ENCODE results near the gene PATL2.

PATL2 gene

DNA sequence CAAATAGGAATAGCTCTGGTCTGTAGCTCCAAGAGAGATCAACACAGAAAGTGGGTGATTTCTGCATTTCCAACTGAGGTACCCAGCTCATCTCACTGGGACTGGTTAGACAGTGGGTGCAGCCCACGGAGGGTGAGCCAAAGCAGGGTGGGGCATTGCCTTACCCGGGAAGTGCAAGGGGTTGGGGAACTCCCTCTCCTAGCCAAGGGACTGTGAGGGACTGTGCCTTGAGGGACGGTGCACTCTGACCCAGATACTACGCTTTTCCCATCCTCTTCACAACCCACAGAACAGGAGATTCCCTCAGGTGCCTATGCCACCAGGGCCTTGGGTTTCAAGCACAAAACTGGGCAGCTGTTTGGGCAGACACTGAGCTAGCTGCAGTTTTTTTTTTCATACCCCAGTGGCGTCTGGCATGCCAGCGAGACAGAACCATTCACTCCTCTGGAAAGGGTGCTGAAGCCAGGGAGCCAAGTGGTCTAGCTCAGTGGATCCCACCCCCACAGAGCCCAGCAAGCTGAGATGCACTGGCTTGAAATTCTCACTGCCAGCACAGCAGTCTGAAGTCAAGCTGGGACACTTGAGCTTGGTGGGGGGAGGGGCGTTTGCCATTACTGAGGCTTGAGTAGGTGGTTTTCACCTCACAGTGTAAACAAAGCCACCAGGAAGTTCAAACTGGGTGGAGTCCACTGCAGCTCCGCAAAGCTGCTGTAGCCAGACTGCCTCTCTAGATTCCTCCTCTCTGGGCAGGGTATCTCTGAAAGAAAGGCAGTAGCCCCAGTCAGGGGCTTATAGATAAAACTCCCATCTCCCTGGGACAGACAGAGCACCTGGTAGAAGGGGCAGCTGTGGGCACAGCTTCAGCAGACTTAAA, 28.1 kb downstream of the PATL2 start:
- DNase-seq: peak; percentile 11

DNA sequence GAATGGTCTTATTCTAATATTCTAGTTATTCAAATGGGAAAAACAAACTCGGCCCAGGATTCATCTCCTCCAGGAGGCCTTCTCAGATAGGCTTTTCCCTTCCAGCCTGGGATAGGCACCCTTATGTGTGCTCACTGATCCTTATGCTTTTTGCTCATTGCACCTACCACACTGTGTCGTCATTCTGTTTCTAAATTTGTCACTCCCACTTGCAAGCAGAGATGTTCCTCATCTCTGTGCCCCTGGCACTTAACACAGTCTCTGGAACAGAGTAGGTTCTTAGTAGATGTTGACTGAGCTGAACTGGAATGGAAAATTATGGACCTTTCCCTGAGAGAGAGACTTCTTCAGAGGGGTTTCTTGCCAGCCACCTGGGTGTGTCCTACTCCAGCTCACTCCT, 28.9 kb downstream of the PATL2 start:
- DNase-seq: no peak

DNA sequence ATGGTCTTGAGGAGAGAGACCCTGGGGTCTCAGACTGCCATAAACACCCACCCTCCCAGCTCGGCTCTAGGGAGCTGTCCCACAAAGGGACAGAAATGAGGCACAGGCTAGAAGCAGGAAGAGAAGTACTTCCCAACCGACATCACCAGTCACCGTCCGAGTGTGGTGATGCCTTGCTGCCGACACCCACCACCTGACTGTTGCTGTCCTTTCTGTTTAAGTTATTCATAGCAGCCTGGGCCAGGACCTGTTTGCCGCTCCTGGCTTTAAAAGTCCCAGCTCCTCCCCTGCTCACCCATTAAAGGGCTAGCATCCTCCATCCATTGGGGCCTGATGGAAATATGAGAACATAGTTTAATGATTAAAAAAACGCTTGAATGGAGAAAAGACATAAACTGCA, 34.4 kb downstream of the PATL2 start:
- DNase-seq: no peak

DNA sequence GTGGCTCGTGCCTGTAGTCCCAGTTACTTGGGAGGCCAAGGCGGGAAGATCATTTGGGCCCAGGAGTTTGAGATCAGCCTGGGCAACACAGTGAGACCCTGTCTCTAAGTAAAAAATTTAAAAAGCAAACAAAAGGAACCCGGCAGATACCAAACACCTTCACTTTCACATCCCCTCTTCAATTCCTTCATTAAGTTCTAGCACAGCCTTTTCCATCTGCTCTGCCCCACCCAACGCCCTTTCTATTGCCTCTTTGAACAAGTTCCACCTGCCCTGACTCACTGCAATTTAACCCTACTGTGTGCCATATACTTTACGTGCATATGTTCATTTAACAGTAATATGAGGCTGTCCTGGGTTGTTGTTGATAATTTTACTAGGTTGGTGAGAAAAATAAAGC, 35.2 kb downstream of the PATL2 start:
- no peak for DNase-seq

DNA sequence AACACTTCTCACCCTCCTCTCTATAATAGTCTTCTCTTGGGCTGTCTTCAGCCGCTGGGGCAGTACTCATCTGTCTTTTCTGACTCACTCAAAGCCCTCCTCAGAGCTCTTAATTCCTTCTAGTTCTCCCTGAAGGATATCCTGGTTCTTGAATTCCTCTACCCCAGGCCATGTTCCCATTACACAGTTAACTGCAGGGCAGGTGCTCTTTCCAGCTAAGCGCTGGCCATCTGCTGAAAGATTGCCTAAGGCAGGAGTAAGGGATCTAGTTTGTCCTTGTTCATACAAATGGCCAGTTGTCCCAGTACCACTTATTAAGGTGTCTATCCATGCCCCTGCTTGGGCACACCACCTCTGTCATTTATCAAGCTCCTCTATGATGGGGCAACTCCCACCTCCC, 37.5 kb downstream of the PATL2 start:
- no peak for DNase-seq

DNA sequence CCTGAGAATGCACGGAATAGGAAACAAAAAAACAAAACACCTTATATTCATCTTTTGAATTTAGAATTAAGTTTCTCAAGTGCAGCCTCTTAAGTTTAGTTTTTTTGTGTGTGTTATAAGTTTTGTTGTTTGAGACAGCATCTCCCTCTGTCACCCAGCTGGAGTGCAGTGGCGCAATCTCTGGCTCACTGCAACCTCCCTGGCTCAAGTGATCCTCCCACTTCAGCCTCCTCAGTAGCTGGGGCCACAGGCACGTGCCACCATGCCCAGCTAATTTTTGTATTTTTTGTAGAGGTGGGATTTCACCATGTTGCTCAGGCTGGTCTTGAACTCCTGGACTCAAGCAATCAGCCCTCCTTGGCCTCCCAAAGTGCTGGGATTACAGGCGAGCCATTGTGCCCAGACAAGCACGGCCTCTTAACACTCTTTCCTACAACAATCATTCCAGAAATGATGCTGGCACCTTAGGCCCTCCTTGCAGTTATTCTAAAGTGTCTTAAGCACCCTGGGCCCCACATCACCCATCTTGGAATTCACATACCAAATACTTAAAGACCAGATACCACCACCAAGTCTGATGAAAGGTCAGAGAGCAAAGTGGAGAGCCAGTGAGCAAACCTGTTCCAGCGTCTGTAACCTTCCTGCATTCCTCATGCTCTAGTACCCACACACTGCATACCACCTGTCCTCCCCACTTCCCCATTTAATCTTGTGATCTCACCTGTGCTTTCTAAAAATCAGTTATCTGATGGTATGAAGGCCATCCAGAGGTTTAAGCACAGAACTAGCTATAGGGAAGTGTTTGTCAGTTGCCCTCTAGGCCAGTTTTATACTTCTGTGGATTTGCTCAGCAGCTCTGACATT, 40.8 kb downstream of the PATL2 start:
- DNase-seq: no peak

DNA sequence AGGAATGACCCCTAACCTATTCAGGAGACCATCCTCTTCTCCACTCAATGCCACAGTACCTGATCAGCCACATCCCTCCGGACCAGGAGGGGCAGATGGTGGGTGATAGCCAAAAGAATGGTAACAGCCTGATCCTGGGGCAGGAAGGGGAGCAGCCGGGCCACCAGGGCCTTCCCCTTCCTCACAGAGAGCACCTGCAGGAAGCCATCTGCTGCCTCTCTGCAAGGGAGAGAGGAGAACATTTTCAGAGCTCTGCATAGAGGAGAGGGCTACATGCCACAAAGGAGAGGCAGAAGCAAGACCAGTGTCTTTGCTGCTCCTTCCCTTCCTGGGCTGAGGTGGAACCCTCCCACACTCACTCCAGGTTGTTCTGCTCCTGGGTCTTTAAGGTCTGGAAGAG, 42.2 kb downstream of the PATL2 start:
- DNase-seq: no peak

DNA sequence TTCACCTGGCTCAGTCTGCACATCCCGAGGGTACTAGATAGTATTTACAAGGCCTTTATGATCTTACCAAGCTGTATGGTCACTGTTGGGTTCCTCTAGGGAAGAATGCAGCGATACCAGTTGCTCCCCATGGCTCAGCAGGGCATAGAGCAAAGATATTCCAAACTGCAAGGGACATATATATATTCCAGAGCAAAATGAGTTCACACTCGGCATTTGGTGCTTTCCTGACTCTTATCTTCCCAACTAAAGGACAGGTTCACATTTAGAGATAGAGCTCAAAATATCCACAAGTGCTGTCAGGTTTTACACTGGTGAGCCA, 44.1 kb downstream of the PATL2 start:
- no peak for DNase-seq

DNA sequence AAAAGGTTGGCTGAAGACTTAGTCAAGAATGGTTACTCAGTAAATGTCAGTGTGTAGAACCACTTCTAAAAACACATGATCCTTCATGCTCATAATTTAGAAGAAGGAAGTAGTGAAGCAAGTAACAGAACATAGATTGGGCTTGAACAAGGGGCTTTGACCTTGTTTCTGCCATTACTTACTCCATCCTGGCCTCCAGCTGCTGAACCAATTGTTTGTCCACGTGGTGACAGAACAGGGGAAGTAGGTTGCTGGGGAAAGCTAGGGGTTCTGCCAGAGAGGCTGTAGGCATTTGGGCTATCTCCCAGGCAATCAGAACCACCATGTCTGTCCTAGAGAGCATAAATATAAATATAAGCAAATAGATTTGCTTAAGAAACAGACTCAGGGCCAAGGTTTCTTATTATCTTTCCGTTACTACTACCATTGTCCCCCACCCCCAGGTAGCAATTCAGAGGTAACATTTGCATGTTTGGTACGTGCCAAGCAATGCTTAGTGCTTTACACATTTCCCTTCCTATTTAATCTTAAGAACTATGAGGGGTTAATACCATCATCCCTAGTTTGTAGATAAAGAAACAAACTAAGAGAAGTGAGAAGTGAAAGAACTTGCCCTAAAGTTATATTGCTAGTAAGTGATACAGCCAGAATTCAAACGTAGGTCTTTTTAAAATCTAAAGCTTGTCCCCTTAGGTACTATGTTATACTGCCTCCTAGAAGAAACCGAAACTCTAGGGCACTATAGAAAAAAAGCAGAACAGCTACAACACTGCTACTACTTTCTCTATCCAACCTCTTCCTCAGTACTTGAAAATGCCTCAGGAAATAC, 44.7 kb downstream of the PATL2 start:
- no peak for DNase-seq

- DNase-seq: peak; percentile 98
Measured at GRCh38 chr15:44663410-44664308, 47.5 kb downstream of the PATL2 start, which contains the start of gene SPG11. TSS of gene SPG11 (minus strand) at chr15:44663662. CDS start at chr15:44663647, 15 bp downstream.

GRCh38 chr15:44662478-44663409, 48.4 kb downstream of the PATL2 start:
- DNase-seq: peak; percentile 72

GRCh38 chr15:44661576-44661975, 49.5 kb downstream of the PATL2 start:
- no peak for DNase-seq

DNA sequence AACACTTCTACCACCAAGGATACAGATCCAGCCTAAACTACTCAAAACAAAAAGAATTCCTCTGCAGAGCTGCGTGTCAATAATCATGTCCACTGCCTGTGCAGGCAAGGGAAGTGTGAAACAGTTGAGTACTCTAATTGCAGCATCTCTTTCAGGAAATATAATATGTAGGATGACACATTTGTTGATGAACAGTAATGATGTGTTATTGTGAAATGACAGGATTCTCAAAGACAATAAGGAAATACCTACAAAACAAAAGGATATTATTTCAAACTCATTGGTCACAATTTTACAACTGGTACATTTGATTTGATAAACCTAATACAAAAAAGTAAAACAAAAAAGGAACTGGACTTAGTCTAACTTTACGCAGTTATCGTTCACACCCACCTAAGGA, 52.1 kb downstream of the PATL2 start:
- no peak for DNase-seq

DNA sequence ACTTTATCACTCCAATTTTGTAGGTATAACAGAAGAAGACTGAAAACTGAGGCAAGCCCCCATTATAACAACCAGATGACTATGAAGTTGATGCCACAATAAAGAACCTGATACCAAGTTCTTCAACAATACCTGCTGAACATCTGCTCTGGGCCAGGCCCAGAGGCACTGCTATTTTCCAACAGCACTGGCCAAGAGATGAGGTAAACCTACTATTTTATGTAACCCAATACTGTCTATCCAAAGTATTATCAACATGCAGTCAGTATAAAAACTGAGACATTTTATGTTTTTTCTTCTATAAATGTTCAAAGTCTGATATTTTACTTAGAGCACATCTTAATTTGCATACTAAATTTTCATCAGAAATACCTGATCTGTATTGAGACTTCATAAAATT, 53.7 kb downstream of the PATL2 start:
- DNase-seq: no peak

DNA sequence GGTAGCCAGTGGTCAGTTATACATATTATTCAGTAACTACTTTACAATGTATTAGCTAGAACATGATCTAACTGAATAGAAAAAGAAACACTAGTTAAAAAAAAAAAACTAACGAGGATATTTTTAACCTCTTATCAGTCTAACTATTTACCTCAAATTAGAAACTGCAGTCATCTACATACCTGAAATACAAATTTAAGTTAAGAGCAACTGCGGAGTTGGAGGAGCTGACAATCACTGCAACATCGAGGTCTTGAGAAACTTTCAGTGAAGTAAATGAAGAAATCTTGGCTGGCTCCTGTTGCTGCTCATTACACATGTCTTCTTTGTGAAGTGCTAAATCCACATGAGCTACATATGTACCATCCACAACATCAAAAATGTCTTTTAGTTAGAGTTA, 54.2 kb downstream of the PATL2 start:
- DNase-seq: no peak

DNA sequence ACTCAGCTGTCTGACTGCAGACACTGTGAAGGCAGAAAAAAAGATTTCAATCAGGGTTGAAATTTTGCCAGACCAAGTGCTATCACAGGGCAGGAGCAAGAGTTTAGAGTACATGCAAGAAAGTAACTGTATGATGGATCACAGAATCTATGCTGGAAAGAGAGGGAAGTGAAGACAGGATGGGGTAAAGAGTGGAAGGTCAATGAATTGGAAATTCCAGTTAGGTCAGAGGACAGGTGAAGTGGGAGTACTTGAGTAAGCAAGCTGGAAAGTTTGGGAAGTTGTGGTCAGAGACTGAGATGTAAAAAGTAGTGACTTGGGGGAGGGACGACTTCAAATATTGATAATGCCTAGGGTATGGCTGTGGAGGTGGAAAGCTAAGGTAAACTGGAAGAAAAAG, 54.8 kb downstream of the PATL2 start:
- DNase-seq: no peak

- no peak for DNase-seq
Measured at GRCh38 chr15:44654858-44655257, 56.3 kb downstream of the PATL2 start.

DNA sequence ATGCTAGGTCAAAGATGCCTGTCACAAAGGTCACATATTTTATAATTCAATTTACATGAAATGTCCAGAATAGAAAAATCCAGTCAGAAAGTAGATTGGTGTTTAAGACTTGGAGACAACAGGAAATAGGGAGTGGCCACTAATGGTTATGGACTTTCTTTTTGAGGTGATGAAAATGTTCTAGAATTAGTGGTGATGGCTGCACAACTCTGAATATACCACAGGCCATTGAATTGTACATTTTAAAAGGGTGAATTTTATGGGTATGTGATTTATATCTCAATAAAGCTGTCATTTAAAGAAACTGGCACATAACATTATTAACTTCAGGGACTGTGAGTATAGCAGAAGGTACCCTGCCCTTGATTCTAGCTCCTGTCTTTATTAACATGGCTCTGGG, 63.5 kb downstream of the PATL2 start:
- DNase-seq: no peak

DNA sequence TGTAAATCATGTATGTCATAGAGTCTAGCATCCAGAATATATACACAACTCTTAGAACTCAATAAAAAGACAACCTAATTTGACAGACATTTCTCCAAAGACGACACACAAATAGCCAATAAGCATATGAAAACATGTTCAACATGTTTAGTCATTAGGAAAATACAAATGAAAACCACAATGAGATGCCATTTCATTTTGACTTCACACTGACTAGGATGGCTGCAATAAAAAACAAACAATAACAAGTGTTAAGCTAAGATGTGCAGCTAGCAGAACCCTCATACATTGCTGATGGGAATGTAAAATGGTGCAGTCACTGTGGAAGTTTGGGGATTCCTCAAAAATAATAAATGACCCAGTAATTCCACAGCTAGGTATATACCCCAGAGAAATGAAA, 64.1 kb downstream of the PATL2 start:
- no peak for DNase-seq

GRCh38 chr15:44646460-44646859, 64.7 kb downstream of the PATL2 start:
- DNase-seq: no peak

DNA sequence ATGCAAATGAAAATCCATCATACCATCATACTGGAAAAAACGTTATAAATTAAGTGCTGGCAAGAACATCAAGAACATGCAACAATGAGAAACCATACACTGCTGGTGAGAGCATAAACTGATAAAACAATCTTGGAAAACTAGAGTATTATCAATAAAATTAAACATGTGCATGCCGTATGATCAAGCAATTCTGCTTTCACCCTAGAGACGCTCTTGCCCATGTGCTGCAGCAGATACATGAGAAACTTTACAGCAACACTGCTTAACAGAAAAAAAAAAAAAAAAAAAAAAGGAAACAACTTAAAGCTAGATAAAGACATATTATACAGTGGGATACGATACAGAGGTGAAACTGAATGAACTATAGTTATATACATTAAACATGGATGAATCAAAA, 69.5 kb downstream of the PATL2 start:
- DNase-seq: no peak
